GM18868 (cell line): ENCODE data around the gene SCN2B.
"Not testable (repeated sequence)": the region's sequence is repeated elsewhere in the genome, so short reads cannot be mapped to it uniquely, and the experiment has no call there.

Source experiments
- ATAC-seq: cut with Tn5 transposase; IDR thresholded peaks from one replicate; pipeline ENCODE4 v1.9.1; 2021; ENCODE audit warnings: mild to moderate bottlenecking, moderate library complexity; ENCODE audit not compliant: unreplicated experiment

The SCN2B gene

DNA sequence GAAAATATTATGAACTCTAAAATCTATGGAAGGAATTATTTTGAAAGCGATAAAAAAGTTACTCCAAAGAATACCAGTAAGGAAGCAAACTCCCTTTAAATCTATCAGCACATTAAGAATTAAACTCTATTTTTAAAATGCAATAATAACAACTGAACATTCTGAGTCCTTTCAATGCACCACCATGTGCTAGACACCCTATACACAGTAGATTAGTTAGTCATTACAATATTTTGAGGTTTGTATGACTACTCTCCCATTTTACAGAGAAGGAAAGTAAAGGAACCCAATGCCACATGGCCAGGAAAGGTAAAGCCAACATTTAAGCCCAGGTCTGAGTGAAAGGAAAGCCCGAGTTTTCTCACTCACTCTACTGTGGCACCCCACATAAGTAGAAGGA lies 30.6 kb upstream of the SCN2B start:
- ATAC-seq = no peak

- ATAC-seq = no peak
These were observed 30.1 kb upstream of the SCN2B start for GRCh38 chr11:118206391-118207031.

DNA sequence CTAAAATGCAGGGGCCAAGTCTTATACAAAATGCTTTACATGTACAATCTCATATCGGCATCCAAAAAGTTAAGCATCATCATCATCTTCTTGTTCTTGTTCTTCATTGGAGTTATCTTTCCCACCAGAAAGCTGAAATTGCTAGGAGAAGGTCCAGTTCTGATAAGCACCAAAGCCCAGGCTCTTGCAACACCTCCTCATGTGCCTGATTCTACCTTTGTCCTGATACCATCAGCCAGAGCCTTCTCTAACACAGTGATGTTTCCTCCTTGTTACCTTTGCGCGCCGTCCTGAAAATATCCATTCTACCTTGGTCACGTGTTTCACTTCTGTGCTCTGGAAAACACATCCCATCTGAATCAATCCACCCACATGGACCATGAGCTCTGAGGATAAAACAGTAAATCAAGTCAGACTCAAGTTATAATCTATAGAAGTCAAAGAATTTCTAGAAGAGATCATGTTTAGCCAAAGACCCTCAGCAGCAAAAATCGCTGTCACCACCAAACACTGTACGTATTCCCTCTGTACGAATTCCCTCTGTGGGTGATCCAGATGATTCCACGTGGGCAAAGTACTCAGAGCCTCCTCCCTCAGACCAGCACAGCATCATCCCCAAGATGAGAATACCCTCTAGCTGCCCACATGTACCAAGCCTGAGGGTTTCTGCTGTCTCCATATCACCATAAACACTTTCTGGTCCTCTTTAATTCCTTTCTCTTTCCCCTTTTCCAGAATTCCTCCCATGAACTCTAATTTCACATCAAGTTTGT lies 29.4 kb upstream of the SCN2B start:
- ATAC-seq = no peak

- no peak for ATAC-seq
These were observed 26.4 kb upstream of the SCN2B start for GRCh38 chr11:118202599-118203422.

DNA sequence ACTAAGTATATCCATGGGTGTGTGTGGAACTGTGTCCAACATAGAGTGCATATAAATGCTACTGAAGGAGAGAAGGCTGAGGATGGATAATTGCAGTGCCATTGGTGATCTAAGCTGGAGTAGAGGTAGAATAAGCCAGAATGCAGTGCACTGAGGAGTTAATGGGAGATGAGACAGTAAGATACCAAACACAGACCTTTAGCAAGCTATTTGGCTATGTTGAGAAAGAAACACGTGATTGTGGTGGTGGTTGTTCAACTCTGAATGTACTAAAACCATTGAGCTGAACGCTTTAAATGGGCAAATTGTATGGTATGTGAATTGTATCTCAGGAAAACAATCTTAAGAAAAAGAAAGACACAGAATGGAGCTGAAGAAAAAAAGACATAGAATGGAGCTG lies 25.5 kb upstream of the SCN2B start:
- ATAC-seq = no peak

GRCh38 chr11:118200901-118201680 lies 24.7 kb upstream of the SCN2B start:
- no peak for ATAC-seq

GRCh38 chr11:118200497-118200896 lies 24.1 kb upstream of the SCN2B start:
- no peak for ATAC-seq

DNA sequence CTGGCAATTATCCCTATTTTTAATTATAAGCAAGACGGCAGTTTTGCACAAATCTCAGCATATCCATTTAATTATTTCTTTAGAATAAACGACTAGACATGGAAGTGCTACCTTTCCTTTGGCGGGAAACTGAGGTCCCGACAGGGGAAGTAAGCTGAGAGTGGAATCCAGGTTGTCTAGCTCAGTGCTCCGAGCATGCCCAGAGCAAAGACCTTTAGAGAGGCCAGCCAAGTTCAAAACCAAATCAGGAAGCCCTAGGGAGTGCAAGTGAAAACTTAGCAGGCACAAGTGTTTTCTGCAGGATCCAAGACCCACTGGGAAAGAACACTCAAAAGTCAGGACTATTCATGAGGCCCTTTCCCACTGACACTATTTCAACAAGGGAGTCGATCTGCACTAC lies 22.7 kb upstream of the SCN2B start:
- no peak for ATAC-seq

DNA sequence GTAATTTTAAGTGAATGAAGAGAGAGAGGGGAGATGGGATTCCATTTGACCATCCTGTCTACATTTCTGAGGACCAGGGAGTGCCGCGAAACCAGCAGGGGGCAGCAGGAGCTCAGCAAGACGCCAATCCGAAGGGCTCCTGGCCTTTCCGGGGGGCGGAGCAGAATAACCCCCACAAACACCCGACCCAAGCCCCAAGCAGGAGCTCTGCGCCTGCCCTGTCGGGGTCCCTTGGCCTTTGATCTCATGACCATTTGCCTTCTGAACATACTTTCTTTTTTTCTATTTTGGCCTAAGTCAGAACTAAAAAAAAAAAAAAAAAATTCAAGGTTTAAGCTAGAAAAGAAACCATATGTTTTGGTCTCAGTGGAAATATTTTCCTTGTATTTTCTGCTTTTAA lies 21.9 kb upstream of the SCN2B start:
- peak; percentile 45 for ATAC-seq

DNA sequence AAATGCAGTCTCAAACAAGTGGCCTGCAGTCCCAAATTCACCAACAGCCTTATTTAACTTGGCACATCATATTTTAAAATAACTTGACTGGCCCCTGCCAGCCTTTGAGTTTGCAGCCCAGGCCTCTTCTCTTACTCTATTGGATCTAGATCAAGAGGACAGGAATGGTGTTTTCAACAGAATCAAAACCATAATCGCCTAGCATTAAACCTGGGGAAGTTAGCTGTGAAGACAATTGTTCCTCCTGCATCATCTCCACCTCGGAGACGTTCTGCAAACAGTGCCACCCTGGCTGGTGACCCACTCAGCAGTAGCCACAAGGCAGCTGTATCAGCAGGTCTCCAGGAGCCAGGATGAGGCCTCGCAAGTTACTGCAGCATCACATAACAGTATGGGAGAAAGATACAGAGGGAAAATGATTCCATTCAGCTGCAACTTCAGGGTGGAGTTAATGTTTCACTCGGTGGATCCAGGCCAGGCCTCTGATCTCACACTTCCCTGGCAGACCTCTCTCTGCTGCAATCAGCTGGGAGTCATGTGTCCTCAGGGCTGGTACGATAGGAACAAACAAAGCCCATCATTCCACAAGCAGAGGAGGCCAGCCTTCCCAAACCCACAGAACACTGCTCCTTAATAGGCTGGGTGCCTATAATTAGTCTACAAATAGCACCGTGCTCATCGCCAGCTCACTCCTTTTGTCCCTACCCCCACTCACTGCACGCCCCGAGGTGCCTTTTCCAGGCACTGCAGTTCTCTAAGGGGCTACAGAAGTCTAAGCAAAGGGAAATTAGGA lies 18.6 kb upstream of the SCN2B start:
- ATAC-seq = no peak

GRCh38 chr11:118193910-118194566 lies 17.6 kb upstream of the SCN2B start:
- no peak for ATAC-seq

DNA sequence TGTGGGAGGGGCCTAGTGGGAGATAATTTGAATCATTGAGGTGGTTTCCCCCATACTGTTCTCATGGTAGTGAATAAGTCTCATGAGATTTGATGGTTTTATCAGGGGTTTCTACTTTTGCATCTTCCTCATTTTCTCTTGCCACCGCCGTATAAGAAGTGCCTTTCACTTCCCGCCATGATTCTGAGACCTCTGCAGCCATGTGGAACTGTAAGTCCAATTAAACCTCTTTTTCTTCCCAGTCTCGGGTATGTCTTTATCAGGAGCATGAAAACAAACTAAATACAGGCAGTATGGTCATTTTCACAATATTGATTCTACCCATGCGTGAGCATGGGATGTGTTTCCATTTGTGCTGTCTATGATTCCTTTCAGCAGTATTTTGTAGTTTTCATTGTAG lies 16.4 kb upstream of the SCN2B start:
- not testable (repeated sequence) for ATAC-seq

GRCh38 chr11:118190942-118191506 lies 14.6 kb upstream of the SCN2B start:
- not testable (repeated sequence) for ATAC-seq

DNA sequence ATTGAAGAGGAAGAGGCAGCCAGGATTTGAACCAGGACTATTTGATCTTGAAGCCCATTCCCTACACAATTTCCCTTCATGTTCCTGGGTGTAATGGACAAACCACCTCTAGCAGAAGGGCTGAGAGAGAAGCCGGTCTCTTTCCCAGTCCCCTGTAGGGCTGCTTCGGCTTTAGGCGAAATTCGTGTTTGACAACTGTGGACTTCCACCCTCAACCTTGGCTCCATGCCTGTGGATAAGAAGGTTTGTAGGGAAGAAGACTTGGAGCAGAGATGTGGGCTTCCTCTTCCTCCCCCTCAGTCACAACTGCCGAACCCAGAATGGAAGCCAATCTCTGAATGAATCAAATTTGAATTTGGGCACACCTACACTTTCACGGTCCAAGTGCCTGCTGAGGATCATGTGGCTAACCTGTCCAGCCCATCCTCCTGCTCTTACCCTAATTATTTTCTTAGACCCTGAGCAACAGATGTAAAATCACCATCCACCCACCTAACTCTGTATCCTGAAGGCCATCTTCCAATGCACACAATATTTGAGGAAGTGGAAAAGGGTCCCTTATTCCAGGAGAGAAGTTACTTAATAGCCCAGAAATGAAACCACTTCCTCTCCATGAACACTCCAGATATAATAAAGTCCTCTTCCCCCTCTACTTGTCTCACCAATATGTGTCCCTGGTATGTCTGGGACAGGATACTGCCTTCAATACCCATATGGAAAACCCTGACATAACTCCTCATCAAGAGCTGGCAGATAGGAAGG lies 10.1 kb upstream of the SCN2B start:
- no peak for ATAC-seq

DNA sequence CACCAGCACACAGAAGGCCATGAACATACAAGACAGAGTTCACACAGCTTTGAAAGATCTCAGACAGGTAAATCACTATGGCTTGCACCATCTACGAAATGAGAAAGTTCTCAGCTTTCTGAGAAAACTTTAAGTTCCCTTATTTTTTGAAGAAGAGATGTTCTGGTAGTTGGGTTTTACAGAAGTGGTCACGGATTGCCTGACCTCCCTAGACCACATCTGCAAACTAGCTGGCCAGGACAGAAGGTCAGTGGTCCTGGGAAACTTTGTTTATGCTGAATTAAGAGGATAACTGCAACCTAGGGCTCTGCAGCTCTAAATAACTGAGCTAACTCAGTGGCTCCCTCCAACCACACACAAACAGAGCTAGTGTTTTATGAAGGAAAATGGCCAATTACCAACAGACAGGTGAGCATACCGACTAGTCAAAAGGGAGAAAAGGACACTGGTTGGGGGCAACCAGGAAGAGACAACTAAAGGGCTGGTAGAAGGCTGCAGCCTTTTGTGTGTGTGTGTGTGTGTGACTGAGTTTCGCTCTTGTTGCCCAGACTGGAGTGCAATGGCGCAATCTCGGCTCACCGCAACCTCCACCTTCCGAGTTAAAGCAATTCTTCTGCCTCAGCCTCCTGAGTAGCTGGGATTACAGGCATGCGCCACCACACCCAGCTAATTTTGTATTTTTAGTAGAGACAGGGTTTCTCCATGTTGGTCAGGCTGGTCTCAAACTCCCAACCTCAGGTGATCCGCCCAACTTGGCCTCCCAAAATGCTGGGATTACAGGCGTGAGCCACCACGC lies 8.5 kb upstream of the SCN2B start:
- ATAC-seq = no peak

DNA sequence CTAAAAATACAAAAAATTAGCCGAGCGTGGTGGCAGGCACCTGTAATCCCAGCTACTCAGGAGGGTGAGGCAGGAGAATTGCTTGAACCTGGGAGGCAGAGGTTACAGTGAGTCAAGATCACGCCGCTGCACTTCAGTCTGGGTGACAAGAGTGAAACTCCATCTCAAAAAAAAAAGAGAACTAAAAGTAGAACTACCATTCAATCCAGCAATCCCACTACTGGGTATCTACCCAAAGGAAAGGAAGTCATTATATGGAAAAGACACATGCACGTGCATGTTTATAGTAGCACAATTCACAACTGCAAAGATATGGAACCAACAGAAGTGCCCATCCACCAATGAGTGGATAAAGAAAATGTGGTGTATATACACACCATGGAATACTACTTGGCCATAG lies 7.3 kb upstream of the SCN2B start:
- not testable (repeated sequence) for ATAC-seq

- no peak for ATAC-seq
These were observed 3.9 kb upstream of the SCN2B start for GRCh38 chr11:118180300-118180703.

- ATAC-seq = no peak
These were observed 317 bp upstream of the SCN2B start for GRCh38 chr11:118176778-118177134.
